HEK293 (cell line): ENCODE results near the gene HM13.
"Not testable (repeated sequence)": the region's sequence is repeated elsewhere in the genome, so short reads cannot be mapped to it uniquely, and the experiment has no call there.

ENCODE experiments used
- CTCF ChIA-PET: fragments of 350-600 bp; formaldehyde crosslinking; extraction: SDS; loops from one replicate; lab custom pipeline; 2021; ENCODE audit warnings: antibody characterized with exemption; lab: Yijun Ruan, JAX
- POLR2A ChIA-PET: fragments of 300-600 bp; formaldehyde crosslinking; extraction: SDS; loops from one replicate; lab custom pipeline; 2020; ENCODE audit warnings: antibody characterized with exemption, inconsistent platforms; lab: Yijun Ruan, JAX
- H3K27ac ChIP-seq: fragments of 200-500 bp; sonication (Bioruptor generic); 2 replicates; pipeline ENCODE4 v1.5.1; 2014; ENCODE audit warnings: low read depth, low read length, control low read depth, inconsistent platforms; ENCODE audit errors: extremely low read depth
- H3K36me3 ChIP-seq, 2 experiments: fragments of 200-500 bp in 1 of 2; sonication (Bioruptor generic) in 1 of 2; 1 replicate in 1 of 2; 2 replicates in 1 of 2; pipeline ENCODE4 v1.5.1; 2014 to 2017; ENCODE audit warnings: inconsistent platforms in 2 of 2, low read length in 2 of 2; ENCODE audit not compliant: control insufficient read depth in 2 of 2, insufficient read depth in 1 of 2
- H3K4me1 ChIP-seq: fragments of 200-500 bp; sonication (Bioruptor generic); 2 replicates; pipeline ENCODE4 v1.5.1; 2014; ENCODE audit warnings: mild to moderate bottlenecking, low read length, inconsistent platforms; ENCODE audit not compliant: control insufficient read depth, insufficient read depth
- H3K4me3 ChIP-seq: 2 replicates; pipeline ENCODE4 v1.5.1; 2011; ENCODE audit warnings: low read depth, mild to moderate bottlenecking, control low read depth, low read length, moderate library complexity
- H3K9me3 ChIP-seq: fragments of 200-500 bp; sonication (Bioruptor generic); 2 replicates; pipeline ENCODE4 v1.5.1; 2014; ENCODE audit warnings: low read depth, low read length, inconsistent platforms; ENCODE audit not compliant: control insufficient read depth, insufficient read depth
- GFI1B ChIP-seq: fragments of 450-650 bp; formaldehyde crosslinking; IDR thresholded peaks from 2 replicates; pipeline ENCODE4 v1.5.1; 2016; ENCODE audit warnings: missing biosample characterization, missing genetic modification characterization
- GLI4 ChIP-seq: fragments of 450-650 bp; formaldehyde crosslinking; IDR thresholded peaks from 2 replicates; pipeline ENCODE4 v1.5.1; 2016; ENCODE audit warnings: missing biosample characterization, missing genetic modification characterization
- MEIS1 ChIP-seq: sonication (generic); formaldehyde crosslinking; IDR thresholded peaks from 2 replicates; pipeline ENCODE4 v1.8.1; 2022; ENCODE audit warnings: missing genetic modification reagents, mild to moderate bottlenecking, borderline replicate concordance
- ZBTB17 ChIP-seq: fragments of 450-650 bp; formaldehyde crosslinking; IDR thresholded peaks from 2 replicates; pipeline ENCODE4 v1.5.1; 2016; ENCODE audit warnings: missing biosample characterization, missing genetic modification characterization
- ZBTB8A ChIP-seq: fragments of 450-650 bp; formaldehyde crosslinking; IDR thresholded peaks from 2 replicates; pipeline ENCODE4 v1.5.1; 2016; ENCODE audit warnings: missing biosample characterization, missing genetic modification characterization
- ZNF10 ChIP-seq: fragments of 450-650 bp; formaldehyde crosslinking; IDR thresholded peaks from 2 replicates; pipeline ENCODE4 v1.5.1; 2017; ENCODE audit warnings: missing biosample characterization, missing genetic modification characterization
- ZNF133 ChIP-seq: fragments of 450-650 bp; formaldehyde crosslinking; IDR thresholded peaks from 2 replicates; pipeline ENCODE4 v1.5.1; 2016; ENCODE audit warnings: missing biosample characterization, missing genetic modification characterization
- ZNF146 ChIP-seq: fragments of 450-650 bp; formaldehyde crosslinking; IDR thresholded peaks from 2 replicates; pipeline ENCODE4 v1.5.1; 2016; ENCODE audit warnings: missing biosample characterization, missing genetic modification characterization
- ZNF157 ChIP-seq: fragments of 450-650 bp; formaldehyde crosslinking; IDR thresholded peaks from 2 replicates; pipeline ENCODE4 v1.5.1; 2016; ENCODE audit warnings: missing biosample characterization, missing genetic modification characterization
- ZNF175 ChIP-seq: fragments of 450-650 bp; formaldehyde crosslinking; IDR thresholded peaks from 2 replicates; pipeline ENCODE4 v1.5.1; 2016; ENCODE audit warnings: missing biosample characterization, missing genetic modification characterization
- ZNF214 ChIP-seq: fragments of 450-650 bp; formaldehyde crosslinking; IDR thresholded peaks from 2 replicates; pipeline ENCODE4 v1.5.1; 2017; ENCODE audit warnings: missing biosample characterization, mild to moderate bottlenecking, missing genetic modification characterization, borderline replicate concordance
- ZNF37A ChIP-seq: fragments of 450-650 bp; IDR thresholded peaks from 2 replicates; pipeline ENCODE4 v1.5.1; 2018; ENCODE audit warnings: missing biosample characterization, missing genetic modification characterization
- ZNF416 ChIP-seq: fragments of 450-650 bp; formaldehyde crosslinking; IDR thresholded peaks from 2 replicates; pipeline ENCODE4 v1.5.1; 2016; ENCODE audit warnings: missing biosample characterization, missing genetic modification characterization
- ZNF426 ChIP-seq: fragments of 450-650 bp; formaldehyde crosslinking; IDR thresholded peaks from 2 replicates; pipeline ENCODE4 v1.5.1; 2017; ENCODE audit warnings: missing biosample characterization, missing genetic modification characterization, mild to moderate bottlenecking, inconsistent platforms, moderate library complexity
- ZNF530 ChIP-seq: fragments of 450-650 bp; formaldehyde crosslinking; IDR thresholded peaks from 2 replicates; pipeline ENCODE4 v1.5.1; 2016; ENCODE audit warnings: low read depth, missing biosample characterization, missing genetic modification characterization
- ZNF548 ChIP-seq: fragments of 450-650 bp; formaldehyde crosslinking; IDR thresholded peaks from 2 replicates; pipeline ENCODE4 v1.5.1; 2016; ENCODE audit warnings: missing biosample characterization, missing genetic modification characterization
- ZNF629 ChIP-seq: fragments of 450-650 bp; formaldehyde crosslinking; IDR thresholded peaks from 2 replicates; pipeline ENCODE4 v1.5.1; 2017; ENCODE audit warnings: missing biosample characterization, missing genetic modification characterization
- ZNF76 ChIP-seq: fragments of 450-650 bp; formaldehyde crosslinking; IDR thresholded peaks from 2 replicates; pipeline ENCODE4; 2016; ENCODE audit warnings: low read depth, missing biosample characterization, missing genetic modification characterization, borderline replicate concordance
- ZNF776 ChIP-seq: fragments of 450-650 bp; formaldehyde crosslinking; IDR thresholded peaks from 2 replicates; pipeline ENCODE4 v1.5.0; 2017; ENCODE audit warnings: missing biosample characterization, missing genetic modification characterization, borderline replicate concordance
- TF ChIP-seq, protein P1 (sequence below): fragments of 450-650 bp; formaldehyde crosslinking; IDR thresholded peaks from 2 replicates; pipeline ENCODE4 v1.5.1; 2017; ENCODE audit warnings: missing biosample characterization, missing genetic modification characterization
- TF ChIP-seq, protein P2 (sequence below): fragments of 450-650 bp; formaldehyde crosslinking; IDR thresholded peaks from 2 replicates; pipeline ENCODE4 v1.5.1; 2016; ENCODE audit warnings: missing biosample characterization, missing genetic modification characterization, low read depth
- TF ChIP-seq, protein P3 (sequence below): fragments of 450-650 bp; formaldehyde crosslinking; IDR thresholded peaks from 2 replicates; pipeline ENCODE4 v1.5.1; 2017; ENCODE audit warnings: missing biosample characterization, mild to moderate bottlenecking, missing genetic modification characterization, moderate library complexity
- TF ChIP-seq, protein P4 (sequence below): fragments of 450-650 bp; formaldehyde crosslinking; IDR thresholded peaks from 2 replicates; pipeline ENCODE4 v1.5.1; 2016; ENCODE audit warnings: missing biosample characterization, missing genetic modification characterization, borderline replicate concordance

The HM13 gene

DNA sequence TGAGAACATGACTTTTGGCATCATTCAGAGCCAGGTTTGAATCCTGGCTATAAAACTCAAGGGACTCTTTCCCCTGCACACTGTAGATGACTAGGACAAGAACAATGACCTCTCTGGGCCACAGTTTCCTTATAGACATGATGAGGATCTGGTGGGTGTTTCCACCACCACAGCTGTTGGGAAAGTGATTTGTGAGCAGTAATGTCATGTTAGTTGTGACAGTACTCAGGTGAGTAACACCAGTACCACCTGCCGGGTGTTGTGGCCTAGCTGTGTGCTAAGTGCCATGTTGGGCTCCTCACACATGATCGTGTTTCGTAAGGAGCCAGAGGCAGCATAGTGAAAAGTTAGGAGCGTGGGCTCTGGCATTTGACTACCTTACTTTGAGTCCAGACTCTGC lies 24.1 kb downstream of the HM13 start:
- Histone ChIP-seq H3K4me3 (no peak overlapping the region), H3K9me3 (no peaks in the 10 kb centered on the region), H3K36me3 (peaks cover 30 to 89% of the 10 kb centered on the region in 2 experiments), H3K4me1 (no peaks in the 10 kb centered on the region), H3K27ac (no peak overlapping the region)
- TF ChIP-seq ZBTB8A (tag by site-specific recombination), result no peak
- TF ChIP-seq ZNF629 (tag by site-specific recombination), result no peak
- no peak for TF ChIP-seq GLI4 (tag by site-specific recombination)
- no peak for TF ChIP-seq ZNF214 (tag by site-specific recombination)
- no peak for TF ChIP-seq ZNF416 (tag by site-specific recombination)
- POLR2A ChIA-PET, result interaction anchor here (1.9 kb wide), 1 partner anchor 8 kb away, joined by 6 read pairs; a partner anchor contains a TSS
- CTCF ChIA-PET, result interaction anchor here (1.3 to 3.4 kb wide), 3 partner anchors 19 to 96 kb away, joined by 3 to 10 read pairs (median 4); no protein-coding TSS in a partner anchor

DNA sequence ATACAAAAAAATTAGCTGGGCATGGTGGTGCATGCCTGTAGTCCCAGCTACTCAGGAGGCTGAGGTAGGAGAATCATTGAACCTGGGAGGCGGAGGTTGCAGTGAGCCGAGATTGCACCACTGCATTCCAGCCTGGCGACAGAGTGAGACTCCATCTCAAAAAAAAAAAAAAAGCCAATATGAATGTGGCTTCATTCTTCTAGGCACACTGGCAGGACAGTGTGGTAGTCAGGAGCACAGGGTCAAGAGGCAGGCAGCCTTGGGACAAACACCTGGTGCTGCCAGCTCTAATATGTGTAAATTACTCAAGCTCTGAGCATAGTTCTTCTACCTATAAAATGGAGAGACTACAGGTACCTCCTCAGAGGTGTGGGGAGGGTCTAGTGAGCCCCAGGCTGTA lies 25.4 kb downstream of the HM13 start:
- H3K9me3 ChIP-seq, H3K27ac ChIP-seq, H3K4me3 ChIP-seq, POLR2A ChIA-PET, H3K4me1 ChIP-seq: not testable (repeated sequence)
- CTCF ChIA-PET, result interaction anchor here (0.6 to 3.4 kb wide), 5 partner anchors 18 to 94 kb away, joined by 3 to 10 read pairs (median 4); no protein-coding TSS in a partner anchor
- peaks cover 25 to 87% of the 10 kb centered on the region in 2 experiments for H3K36me3 ChIP-seq

DNA sequence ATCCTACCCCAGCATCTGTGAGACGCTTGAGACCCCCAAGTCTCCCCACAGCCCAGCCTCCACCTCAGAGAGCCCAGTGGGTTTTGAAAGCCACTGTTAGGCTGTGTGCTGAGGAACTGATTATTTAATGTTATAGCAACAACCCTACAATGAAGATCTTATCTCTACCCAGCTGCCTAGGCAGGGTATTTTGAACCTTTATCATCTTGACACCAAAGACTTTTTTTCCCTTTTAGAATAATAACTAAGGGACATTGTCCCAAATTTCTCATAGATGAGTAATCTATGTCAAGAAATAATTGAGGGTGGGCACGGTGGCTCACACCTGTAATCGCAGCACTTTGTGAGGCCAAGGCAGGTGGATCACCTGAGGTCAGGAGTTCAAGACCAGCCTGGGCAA lies 26.2 kb downstream of the HM13 start:
- TF ChIP-seq ZNF776 (no peak), ZNF426 (no peak), GFI1B (tag by site-specific recombination) (no peak), ZNF548 (tag by site-specific recombination) (no peak), ZNF10 (tag by site-specific recombination) (no peak), ZNF37A (tag by site-specific recombination) (no peak), ZNF157 (tag by site-specific recombination) (no peak), ZNF133 (no peak), ZBTB17 (tag by site-specific recombination) (no peak), ZNF175 (no peak), ZNF76 (tag by site-specific recombination) (no peak), ZNF530 (tag by site-specific recombination) (no peak), ZNF146 (no peak), MEIS1 (CRISPR knock-in tag) (no peak)
- TF ChIP-seq, protein P1, sequence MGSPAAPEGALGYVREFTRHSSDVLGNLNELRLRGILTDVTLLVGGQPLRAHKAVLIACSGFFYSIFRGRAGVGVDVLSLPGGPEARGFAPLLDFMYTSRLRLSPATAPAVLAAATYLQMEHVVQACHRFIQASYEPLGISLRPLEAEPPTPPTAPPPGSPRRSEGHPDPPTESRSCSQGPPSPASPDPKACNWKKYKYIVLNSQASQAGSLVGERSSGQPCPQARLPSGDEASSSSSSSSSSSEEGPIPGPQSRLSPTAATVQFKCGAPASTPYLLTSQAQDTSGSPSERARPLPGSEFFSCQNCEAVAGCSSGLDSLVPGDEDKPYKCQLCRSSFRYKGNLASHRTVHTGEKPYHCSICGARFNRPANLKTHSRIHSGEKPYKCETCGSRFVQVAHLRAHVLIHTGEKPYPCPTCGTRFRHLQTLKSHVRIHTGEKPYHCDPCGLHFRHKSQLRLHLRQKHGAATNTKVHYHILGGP (tag by site-specific recombination), result no peak
- TF ChIP-seq, protein P2, sequence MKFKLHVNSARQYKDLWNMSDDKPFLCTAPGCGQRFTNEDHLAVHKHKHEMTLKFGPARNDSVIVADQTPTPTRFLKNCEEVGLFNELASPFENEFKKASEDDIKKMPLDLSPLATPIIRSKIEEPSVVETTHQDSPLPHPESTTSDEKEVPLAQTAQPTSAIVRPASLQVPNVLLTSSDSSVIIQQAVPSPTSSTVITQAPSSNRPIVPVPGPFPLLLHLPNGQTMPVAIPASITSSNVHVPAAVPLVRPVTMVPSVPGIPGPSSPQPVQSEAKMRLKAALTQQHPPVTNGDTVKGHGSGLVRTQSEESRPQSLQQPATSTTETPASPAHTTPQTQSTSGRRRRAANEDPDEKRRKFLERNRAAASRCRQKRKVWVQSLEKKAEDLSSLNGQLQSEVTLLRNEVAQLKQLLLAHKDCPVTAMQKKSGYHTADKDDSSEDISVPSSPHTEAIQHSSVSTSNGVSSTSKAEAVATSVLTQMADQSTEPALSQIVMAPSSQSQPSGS (tag by site-specific recombination), result no peak
- TF ChIP-seq, protein P3, sequence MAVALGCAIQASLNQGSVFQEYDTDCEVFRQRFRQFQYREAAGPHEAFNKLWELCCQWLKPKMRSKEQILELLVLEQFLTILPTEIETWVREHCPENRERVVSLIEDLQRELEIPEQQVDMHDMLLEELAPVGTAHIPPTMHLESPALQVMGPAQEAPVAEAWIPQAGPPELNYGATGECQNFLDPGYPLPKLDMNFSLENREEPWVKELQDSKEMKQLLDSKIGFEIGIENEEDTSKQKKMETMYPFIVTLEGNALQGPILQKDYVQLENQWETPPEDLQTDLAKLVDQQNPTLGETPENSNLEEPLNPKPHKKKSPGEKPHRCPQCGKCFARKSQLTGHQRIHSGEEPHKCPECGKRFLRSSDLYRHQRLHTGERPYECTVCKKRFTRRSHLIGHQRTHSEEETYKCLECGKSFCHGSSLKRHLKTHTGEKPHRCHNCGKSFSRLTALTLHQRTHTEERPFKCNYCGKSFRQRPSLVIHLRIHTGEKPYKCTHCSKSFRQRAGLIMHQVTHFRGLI (tag by site-specific recombination), result no peak
- TF ChIP-seq, protein P4, sequence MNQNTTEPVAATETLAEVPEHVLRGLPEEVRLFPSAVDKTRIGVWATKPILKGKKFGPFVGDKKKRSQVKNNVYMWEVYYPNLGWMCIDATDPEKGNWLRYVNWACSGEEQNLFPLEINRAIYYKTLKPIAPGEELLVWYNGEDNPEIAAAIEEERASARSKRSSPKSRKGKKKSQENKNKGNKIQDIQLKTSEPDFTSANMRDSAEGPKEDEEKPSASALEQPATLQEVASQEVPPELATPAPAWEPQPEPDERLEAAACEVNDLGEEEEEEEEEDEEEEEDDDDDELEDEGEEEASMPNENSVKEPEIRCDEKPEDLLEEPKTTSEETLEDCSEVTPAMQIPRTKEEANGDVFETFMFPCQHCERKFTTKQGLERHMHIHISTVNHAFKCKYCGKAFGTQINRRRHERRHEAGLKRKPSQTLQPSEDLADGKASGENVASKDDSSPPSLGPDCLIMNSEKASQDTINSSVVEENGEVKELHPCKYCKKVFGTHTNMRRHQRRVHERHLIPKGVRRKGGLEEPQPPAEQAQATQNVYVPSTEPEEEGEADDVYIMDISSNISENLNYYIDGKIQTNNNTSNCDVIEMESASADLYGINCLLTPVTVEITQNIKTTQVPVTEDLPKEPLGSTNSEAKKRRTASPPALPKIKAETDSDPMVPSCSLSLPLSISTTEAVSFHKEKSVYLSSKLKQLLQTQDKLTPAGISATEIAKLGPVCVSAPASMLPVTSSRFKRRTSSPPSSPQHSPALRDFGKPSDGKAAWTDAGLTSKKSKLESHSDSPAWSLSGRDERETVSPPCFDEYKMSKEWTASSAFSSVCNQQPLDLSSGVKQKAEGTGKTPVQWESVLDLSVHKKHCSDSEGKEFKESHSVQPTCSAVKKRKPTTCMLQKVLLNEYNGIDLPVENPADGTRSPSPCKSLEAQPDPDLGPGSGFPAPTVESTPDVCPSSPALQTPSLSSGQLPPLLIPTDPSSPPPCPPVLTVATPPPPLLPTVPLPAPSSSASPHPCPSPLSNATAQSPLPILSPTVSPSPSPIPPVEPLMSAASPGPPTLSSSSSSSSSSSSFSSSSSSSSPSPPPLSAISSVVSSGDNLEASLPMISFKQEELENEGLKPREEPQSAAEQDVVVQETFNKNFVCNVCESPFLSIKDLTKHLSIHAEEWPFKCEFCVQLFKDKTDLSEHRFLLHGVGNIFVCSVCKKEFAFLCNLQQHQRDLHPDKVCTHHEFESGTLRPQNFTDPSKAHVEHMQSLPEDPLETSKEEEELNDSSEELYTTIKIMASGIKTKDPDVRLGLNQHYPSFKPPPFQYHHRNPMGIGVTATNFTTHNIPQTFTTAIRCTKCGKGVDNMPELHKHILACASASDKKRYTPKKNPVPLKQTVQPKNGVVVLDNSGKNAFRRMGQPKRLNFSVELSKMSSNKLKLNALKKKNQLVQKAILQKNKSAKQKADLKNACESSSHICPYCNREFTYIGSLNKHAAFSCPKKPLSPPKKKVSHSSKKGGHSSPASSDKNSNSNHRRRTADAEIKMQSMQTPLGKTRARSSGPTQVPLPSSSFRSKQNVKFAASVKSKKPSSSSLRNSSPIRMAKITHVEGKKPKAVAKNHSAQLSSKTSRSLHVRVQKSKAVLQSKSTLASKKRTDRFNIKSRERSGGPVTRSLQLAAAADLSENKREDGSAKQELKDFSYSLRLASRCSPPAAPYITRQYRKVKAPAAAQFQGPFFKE (tag by site-specific recombination), result no peak
- Histone ChIP-seq H3K4me3 (no peak overlapping the region), H3K9me3 (no peaks in the 10 kb centered on the region), H3K36me3 (peaks cover 22 to 85% of the 10 kb centered on the region in 2 experiments), H3K4me1 (no peaks in the 10 kb centered on the region), H3K27ac (no peak overlapping the region)
- ChIA-PET POLR2A (no interaction called here), CTCF (no interaction called here)
